GM19467 (cell line): Measurements from ENCODE around the gene EDA.
A peak's percentile ranks its signal among the peaks of the same experiment; 100 is the strongest.

Experiments
- ATAC-seq: cut with Tn5 transposase; IDR thresholded peaks from one replicate; pipeline ENCODE4 v1.9.1; 2021; ENCODE audit warnings: mild to moderate bottlenecking, moderate library complexity; ENCODE audit not compliant: unreplicated experiment

Gene EDA

DNA sequence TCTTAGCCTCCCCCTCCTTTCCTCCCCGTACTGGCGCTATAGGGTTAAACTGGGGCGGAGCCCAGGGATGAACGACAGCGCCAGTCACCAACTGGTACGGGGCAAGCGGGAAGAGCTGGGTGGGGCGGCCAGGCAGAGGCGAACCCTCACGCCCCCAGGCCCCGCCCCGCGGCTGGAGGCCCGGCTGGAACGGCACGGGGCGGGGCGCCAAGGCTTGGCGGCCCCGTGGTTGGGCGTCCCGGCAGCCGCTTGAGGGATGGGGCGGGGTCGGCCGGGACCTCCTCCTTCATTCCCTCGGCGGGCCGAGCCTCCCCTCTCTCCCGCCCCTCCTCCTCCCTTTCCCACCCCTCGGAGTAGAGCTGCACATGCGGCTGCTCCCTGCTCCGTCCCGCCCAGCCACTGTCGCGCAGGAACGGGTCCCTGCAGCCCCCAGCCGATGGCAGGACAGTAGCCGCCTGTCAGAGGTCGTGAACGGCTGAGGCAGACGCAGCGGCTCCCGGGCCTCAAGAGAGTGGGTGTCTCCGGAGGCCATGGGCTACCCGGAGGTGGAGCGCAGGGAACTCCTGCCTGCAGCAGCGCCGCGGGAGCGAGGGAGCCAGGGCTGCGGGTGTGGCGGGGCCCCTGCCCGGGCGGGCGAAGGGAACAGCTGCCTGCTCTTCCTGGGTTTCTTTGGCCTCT, at the start of gene EDA:
EDA (plus strand) TSS at position 335 of the 678 bp plus-strand sequence.
- ATAC-seq: peak; percentile 66

GRCh38 chrX:69568828-69569227, 47.1 kb upstream of the EDA start:
- no peak for ATAC-seq

DNA sequence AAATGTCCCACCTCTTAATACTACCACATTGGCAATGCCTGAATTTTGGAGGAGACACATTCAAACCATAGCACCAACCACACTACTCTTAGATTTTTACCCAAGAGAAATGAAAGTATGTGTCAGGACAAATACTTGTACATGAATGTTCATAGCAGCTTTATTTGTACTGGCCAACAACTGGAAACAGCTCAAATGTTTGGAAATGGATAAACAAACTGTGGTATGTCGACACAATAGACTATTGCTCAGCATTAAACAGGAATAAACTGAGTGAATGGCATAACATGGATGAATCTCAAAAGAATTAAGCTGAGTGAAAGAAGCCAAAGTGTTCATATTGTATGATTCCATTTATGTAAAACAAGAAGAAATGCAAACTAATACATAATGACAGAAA, 18.5 kb upstream of the EDA start:
- no peak for ATAC-seq

- no peak for ATAC-seq
Observed at GRCh38 chrX:69600182-69600581, 15.7 kb upstream of the EDA start.

DNA sequence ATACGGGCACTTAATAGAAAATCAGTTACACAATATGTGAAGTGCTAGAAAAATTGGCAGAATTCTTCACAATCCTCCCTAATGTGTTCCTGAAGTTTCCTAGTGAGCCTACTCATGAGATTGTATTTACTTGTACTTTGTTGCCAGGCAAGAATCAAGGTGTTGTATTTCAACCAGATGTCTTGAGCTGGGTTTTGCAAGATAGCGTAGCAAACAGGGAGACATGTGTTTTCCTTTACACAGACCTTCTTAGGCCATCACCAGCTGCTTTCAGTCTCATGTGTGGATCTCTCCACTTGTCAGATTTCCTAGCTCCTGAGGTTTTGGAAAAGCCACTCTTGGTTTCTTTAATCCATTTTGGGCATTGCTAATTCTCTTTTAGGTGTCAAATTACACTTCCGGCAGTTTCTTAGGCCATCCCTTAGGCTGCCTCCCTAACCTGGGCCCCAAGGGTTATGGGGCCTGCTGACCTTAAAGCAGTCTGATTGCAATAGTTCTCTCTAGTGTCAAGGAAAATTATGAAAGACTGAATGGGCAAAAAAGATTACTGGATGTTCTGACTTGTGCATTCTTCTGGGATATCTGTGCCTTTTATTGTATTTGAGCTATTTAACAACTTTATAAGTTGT, 12.2 kb upstream of the EDA start:
- ATAC-seq: no peak

- ATAC-seq: no peak
Observed at GRCh38 chrX:69605521-69605920, 10.4 kb upstream of the EDA start.

DNA sequence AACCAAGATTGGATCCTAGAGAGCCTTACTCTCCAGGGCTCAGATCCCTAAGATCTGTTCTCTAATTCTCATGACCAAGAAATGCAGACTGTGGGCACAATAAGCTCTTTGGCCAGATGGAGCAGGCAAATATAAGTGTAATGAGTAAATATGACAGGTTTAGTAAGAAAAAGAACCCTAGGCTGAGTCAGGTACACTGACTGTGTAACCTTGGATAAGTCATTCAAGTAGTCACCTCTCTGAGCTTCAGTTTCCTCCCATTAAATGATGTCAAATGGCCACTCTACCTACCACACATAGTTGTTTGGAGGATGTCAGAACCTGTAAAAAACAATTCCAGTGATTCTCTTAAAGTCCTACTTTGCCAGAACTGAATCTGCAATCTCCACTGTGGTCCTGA, 8.3 kb upstream of the EDA start:
- no peak for ATAC-seq

- ATAC-seq: no peak
Observed at GRCh38 chrX:69613946-69614345, 2.0 kb upstream of the EDA start.

DNA sequence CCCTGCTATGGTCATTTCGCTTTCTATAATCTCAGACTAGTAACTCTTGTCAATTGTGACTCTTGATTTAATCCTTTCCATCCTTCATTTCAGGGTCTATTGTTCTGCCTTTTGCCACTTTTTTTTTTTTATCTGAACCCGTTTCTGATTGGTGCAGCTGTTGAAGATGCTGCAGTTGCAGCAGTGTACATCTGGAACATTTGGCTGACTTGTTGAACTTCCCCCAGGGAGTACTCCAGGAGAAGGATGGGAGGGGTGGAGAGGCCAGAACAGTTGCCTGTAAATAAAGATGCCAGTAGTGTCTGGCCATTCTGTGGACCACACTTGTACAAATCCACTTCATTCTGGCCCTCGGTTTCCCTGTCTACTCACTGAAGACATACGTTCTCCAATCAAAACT, 1.0 kb upstream of the EDA start:
- ATAC-seq: no peak

GRCh38 chrX:69615342-69615741, 571 bp upstream of the EDA start:
- no peak for ATAC-seq

GRCh38 chrX:69616457-69617203, 717 bp downstream of the EDA start:
- no peak for ATAC-seq

DNA sequence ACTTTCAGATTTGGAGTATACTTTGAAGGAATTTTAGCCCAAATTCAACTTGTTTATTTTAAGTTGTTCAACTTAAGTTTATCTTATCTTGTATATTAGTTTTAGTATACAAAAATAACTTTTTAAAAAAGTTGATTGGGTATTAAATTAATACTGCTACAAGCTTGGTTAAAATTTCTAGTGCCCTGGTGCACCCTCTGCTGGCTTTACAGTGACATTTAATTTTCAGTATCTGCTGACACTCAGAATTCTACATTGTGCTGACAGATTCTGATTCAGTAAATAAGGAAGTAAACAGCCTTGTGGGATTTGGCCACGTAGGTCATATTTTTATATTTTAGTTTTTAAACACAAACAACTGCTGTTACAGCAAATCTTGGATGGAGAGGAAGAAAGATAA, 2.9 kb downstream of the EDA start:
- ATAC-seq: no peak

- ATAC-seq: no peak
Observed at GRCh38 chrX:69626129-69626528, 10.2 kb downstream of the EDA start.

GRCh38 chrX:69627744-69628143, 11.8 kb downstream of the EDA start:
- no peak for ATAC-seq

GRCh38 chrX:69630147-69630546, 14.2 kb downstream of the EDA start:
- ATAC-seq: no peak

DNA sequence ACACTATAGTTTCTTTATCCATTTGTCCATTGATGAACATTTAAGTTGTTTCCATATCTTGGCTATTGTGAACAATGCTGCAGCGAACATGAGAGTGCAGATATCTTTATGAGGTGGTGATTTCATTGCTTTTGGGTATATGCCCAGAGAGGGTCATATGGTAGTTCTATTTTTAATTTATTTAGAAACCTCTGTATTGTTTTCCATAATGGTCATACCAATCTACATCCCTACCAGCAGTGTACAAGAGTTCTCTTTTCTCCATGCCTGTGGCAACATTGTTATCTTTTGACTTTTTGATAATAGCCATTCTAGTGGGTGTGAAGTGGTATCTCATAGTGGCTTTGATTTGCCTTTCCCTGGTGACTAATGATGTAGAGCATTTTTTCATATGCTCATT, 48.8 kb downstream of the EDA start:
- ATAC-seq: no peak

- no peak for ATAC-seq
Observed at GRCh38 chrX:69670001-69670555, 54.2 kb downstream of the EDA start.

DNA sequence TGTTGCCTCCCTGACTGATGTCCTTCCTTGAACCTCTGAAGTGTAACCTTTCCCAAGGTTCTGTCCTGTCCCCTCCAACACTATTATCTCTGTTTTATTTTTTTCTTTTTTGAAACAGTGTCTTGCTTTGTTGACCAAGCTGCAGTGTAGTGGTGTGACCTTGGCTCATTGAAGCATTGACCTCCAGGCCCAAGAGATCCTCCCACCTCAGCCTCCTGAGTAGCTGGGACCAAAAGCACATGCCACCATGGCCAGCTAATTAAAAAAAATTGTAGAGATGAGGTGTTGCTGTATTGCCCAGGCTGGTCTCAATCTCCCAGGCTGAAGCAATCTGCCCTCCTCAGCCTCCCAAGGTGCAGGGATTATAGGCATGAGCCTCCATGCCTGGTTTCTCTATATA, 59.0 kb downstream of the EDA start:
- no peak for ATAC-seq

DNA sequence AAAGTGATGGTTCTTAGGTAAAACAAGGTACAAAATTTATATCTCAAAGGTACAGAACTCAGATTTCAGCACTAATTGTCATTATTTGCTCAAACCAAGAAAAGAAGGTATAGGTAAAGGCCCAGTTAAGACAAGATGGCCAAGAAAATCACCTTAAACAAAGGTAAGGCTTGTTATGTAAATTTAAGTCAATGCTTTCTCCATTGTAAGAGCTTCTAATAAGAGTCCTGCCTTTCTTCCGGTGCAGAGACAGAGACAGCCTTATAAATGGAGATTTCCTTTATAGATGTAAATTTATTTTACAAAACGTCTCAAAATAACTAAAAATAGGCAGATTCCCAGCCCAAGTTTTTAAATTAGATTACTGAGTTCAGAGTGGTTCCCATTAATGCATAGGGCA, 89.9 kb downstream of the EDA start:
- ATAC-seq: no peak

DNA sequence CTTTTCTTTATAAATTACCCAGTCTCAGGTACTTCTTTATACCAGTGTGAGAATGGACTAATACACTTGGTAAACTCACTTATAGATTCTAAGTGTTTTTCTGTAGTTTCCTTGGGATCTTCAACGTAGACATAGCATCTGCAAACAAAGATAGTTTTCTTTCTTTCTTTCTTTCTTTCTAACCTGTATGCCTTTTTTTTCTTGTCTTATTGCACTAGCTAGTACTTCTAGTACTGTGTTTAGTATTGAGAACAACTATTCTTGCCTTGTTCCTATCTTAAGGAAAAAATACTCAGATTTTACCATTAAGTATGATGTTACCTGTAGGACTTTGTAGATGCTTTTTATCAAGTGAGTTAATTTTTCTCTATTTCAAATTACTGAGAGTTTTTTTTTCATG, 102.2 kb downstream of the EDA start:
- no peak for ATAC-seq

- ATAC-seq: no peak
Observed at GRCh38 chrX:69724307-69724706, 108.4 kb downstream of the EDA start.

GRCh38 chrX:69740317-69740716, 124.4 kb downstream of the EDA start:
- ATAC-seq: no peak
